H9 (cell line): ENCODE measurements around the gene GSTK1. TPM values are rescaled to one million over a fixed set of nuclear protein-coding genes. Genes with fewer than 3 reads are reported as not detected.

Experiments used
- DNase-seq: peaks from one replicate; pipeline ENCODE4 v3.0.0-alpha.2; 2017
- H2AFZ ChIP-seq: one replicate; pipeline ENCODE4 v1.6.1; 2013; ENCODE audit warnings: mild to moderate bottlenecking, low read length, control low read depth, moderate library complexity
- H2AK5ac ChIP-seq: 2 replicates; pipeline ENCODE4 v1.6.1; 2013; ENCODE audit warnings: low read length, control low read depth, mixed read lengths; ENCODE audit not compliant: insufficient read length
- H2BK120ac ChIP-seq: one replicate; pipeline ENCODE4 v1.6.1; 2013; ENCODE audit warnings: low read depth, mild to moderate bottlenecking, low read length, control low read depth, inconsistent platforms; ENCODE audit not compliant: poor library complexity, severe bottlenecking
- H2BK12ac ChIP-seq: 2 replicates; pipeline ENCODE4 v1.6.1; 2013; ENCODE audit warnings: low read length, control low read depth, mixed read lengths, low read depth; ENCODE audit not compliant: insufficient read length
- H2BK15ac ChIP-seq: 2 replicates; pipeline ENCODE4 v1.6.1; 2013; ENCODE audit warnings: low read depth, low read length, control low read depth
- H2BK20ac ChIP-seq: one replicate; pipeline ENCODE4 v1.6.1; 2013; ENCODE audit warnings: low read depth, mild to moderate bottlenecking, low read length, control low read depth, inconsistent platforms; ENCODE audit not compliant: poor library complexity, severe bottlenecking
- H2BK5ac ChIP-seq: 2 replicates; pipeline ENCODE4 v1.6.1; 2013; ENCODE audit warnings: low read length, control low read depth, mixed read lengths; ENCODE audit not compliant: insufficient read length
- H3K14ac ChIP-seq: 2 replicates; pipeline ENCODE4 v1.6.1; 2013; ENCODE audit warnings: low read length, control low read depth; ENCODE audit not compliant: insufficient read depth
- H3K18ac ChIP-seq: 2 replicates; pipeline ENCODE4 v1.6.1; 2013; ENCODE audit warnings: low read depth, mild to moderate bottlenecking, mixed read lengths, low read length, control low read depth; ENCODE audit not compliant: insufficient read length
- H3K23ac ChIP-seq: 2 replicates; pipeline ENCODE4 v1.6.1; 2013; ENCODE audit warnings: low read length, control low read depth, mixed read lengths, low read depth; ENCODE audit not compliant: insufficient read length
- H3K23me2 ChIP-seq: 2 replicates; pipeline ENCODE4 v1.6.1; 2013; ENCODE audit warnings: low read depth, mild to moderate bottlenecking, mixed read lengths, low read length, control low read depth; ENCODE audit not compliant: insufficient read length, poor library complexity, severe bottlenecking
- H3K27ac ChIP-seq: 2 replicates; pipeline ENCODE4 v1.5.1; 2013; ENCODE audit warnings: low read length, control low read depth, mixed read lengths, low read depth; ENCODE audit not compliant: insufficient read length
- H3K27me3 ChIP-seq: 2 replicates; pipeline ENCODE4 v1.6.1; 2013; ENCODE audit warnings: low read length, control low read depth, inconsistent platforms; ENCODE audit not compliant: insufficient read depth
- H3K4ac ChIP-seq: 2 replicates; pipeline ENCODE4 v1.6.1; 2013; ENCODE audit warnings: low read depth, mild to moderate bottlenecking, control low read depth, inconsistent platforms, low read length, moderate library complexity
- H3K4me1 ChIP-seq: 2 replicates; pipeline ENCODE4 v1.6.1; 2013; ENCODE audit warnings: low read length, control low read depth, inconsistent platforms; ENCODE audit not compliant: insufficient read depth
- H3K4me2 ChIP-seq: 2 replicates; pipeline ENCODE4 v1.6.1; 2013; ENCODE audit warnings: low read length, control low read depth, mixed read lengths; ENCODE audit not compliant: insufficient read length, insufficient read depth
- H3K56ac ChIP-seq: 2 replicates; pipeline ENCODE4 v1.6.1; 2013; ENCODE audit warnings: low read depth, mild to moderate bottlenecking, mixed read lengths, low read length, control low read depth; ENCODE audit not compliant: insufficient read length
- H3K79me1 ChIP-seq: 2 replicates; pipeline ENCODE4 v1.6.1; 2013; ENCODE audit warnings: low read depth, mild to moderate bottlenecking, moderate library complexity, low read length, control low read depth, inconsistent platforms; ENCODE audit not compliant: insufficient read depth, poor library complexity, severe bottlenecking
- H3K79me2 ChIP-seq: 2 replicates; pipeline ENCODE4 v1.6.1; 2013; ENCODE audit warnings: low read length, control low read depth, inconsistent platforms; ENCODE audit not compliant: insufficient read depth
- H3K9ac ChIP-seq: 2 replicates; pipeline ENCODE4 v1.6.1; 2013; ENCODE audit warnings: low read length, control low read depth, mixed read lengths; ENCODE audit not compliant: insufficient read length; ENCODE audit errors: extremely low read depth
- H3K9me3 ChIP-seq: one replicate; pipeline ENCODE4 v1.6.1; 2013; ENCODE audit warnings: low read depth, low read length, inconsistent platforms; ENCODE audit not compliant: control insufficient read depth
- H3T11ph ChIP-seq: one replicate; pipeline ENCODE4 v1.6.1; 2013; ENCODE audit warnings: mild to moderate bottlenecking, low read length, control low read depth, inconsistent platforms
- H4K20me1 ChIP-seq: one replicate; pipeline ENCODE4 v1.6.1; 2013; ENCODE audit not compliant: control insufficient read depth, insufficient read length, insufficient read depth
- H4K5ac ChIP-seq: 2 replicates; pipeline ENCODE4 v1.6.1; 2013; ENCODE audit warnings: low read depth, mild to moderate bottlenecking, mixed read lengths, low read length, control low read depth; ENCODE audit not compliant: insufficient read length
- H4K8ac ChIP-seq: replicated peaks from 2 replicates; pipeline ENCODE4 v1.6.1; 2013; ENCODE audit warnings: low read length, control low read depth, mixed read lengths, low read depth; ENCODE audit not compliant: insufficient read length
- H4K91ac ChIP-seq: 2 replicates; pipeline ENCODE4 v1.6.1; 2013; ENCODE audit warnings: low read depth, mild to moderate bottlenecking, moderate library complexity, mixed read lengths, low read length, control low read depth; ENCODE audit not compliant: insufficient read length
- H3K27ac Mint-ChIP-seq, 3 experiments: 2 replicates in 2 of 3; 3 replicates in 1 of 3; pipeline ENCODE4 v1.8.0; 2020 to 2021; ENCODE audit warnings: mixed read lengths in 3 of 3, mild to moderate bottlenecking in 1 of 3, moderate library complexity in 1 of 3
- H3K27me3 Mint-ChIP-seq: 2 replicates; pipeline ENCODE4 v1.8.0; 2021; ENCODE audit warnings: low read depth, mild to moderate bottlenecking, moderate library complexity, mixed read lengths
- H3K36me3 Mint-ChIP-seq, 3 experiments: 2 replicates in 2 of 3; 3 replicates in 1 of 3; pipeline ENCODE4 v1.8.0; 2020 to 2021; ENCODE audit warnings: low read depth in 3 of 3, mixed read lengths in 3 of 3; ENCODE audit not compliant: insufficient read depth in 1 of 3
- H3K4me1 Mint-ChIP-seq, 2 experiments: 2 replicates each; pipeline ENCODE4 v1.8.0; 2020; ENCODE audit warnings: mixed read lengths in 2 of 2
- H3K4me3 Mint-ChIP-seq, 2 experiments: 2 replicates in 1 of 2; 3 replicates in 1 of 2; pipeline ENCODE4 v1.8.0; 2020 to 2021; ENCODE audit warnings: mild to moderate bottlenecking in 2 of 2, mixed read lengths in 2 of 2, moderate library complexity in 1 of 2
- H3K9me3 Mint-ChIP-seq, 2 experiments: 2 replicates in 1 of 2; 3 replicates in 1 of 2; pipeline ENCODE4 v1.8.0; 2020; ENCODE audit warnings: mild to moderate bottlenecking in 2 of 2, mixed read lengths in 2 of 2, moderate library complexity in 1 of 2
- WGBS: extraction: QIAGEN DNeasy Blood & Tissue Kit; methylation state at CpG from one replicate; pipeline ENCODE4 v1.1.7; 2013; ENCODE audit warnings: missing lambda C conversion rate, low lambda C conversion rate, mixed read lengths; ENCODE audit not compliant: insufficient read length; ENCODE audit errors: extremely low coverage; 5-methylcytosine and 5-hydroxymethylcytosine counted together
- total RNA-seq: library from RNA; stranded (reverse); gene quantifications from 2 replicates; pipeline ENCODE4 v1.2.1, GENCODE V29; 2021
- TF ChIP-seq, protein P1 (sequence below): fragments of 200-600 bp; sonication (generic); conservative IDR thresholded peaks from 3 replicates; pipeline ENCODE4 v1.8.0; 2021; ENCODE audit warnings: antibody characterized with exemption, mild to moderate bottlenecking

GSTK1 gene
- total RNA-seq, 1 experiment from 2014 or later = 36.1 TPM

- H3K14ac ChIP-seq = no peak overlapping the region
- H3K4me2 ChIP-seq = no peak overlapping the region
- Mint-ChIP-seq H3K27ac (no peak overlapping the region), H3K27me3 (peaks cover 12% of the 10 kb centered on the region), H3K4me3 (no peak overlapping the region), H3K4me1 (peaks cover 3 to 7% of the 10 kb centered on the region in 2 experiments; a peak in 3 of 4 replicates), H3K9me3 (no peaks in the 10 kb centered on the region), H3K36me3 (no peaks in the 10 kb centered on the region)
- H2BK120ac ChIP-seq = no peak overlapping the region
- H4K91ac ChIP-seq = no peak overlapping the region
- H2BK15ac ChIP-seq = no peak overlapping the region
- H3K4me1 ChIP-seq = no peaks in the 10 kb centered on the region
- no peak overlapping the region for H2BK12ac ChIP-seq
- no peaks in the 10 kb centered on the region for H3K9me3 ChIP-seq
- H3K9ac ChIP-seq = no peak overlapping the region
- H3K23me2 ChIP-seq = no peaks in the 10 kb centered on the region
- no peak overlapping the region for H3K27ac ChIP-seq
- no peak overlapping the region for H3K23ac ChIP-seq
- DNase-seq = no peak
- no peak overlapping the region for H2AK5ac ChIP-seq
- H3T11ph ChIP-seq = no peak overlapping the region
- no peak overlapping the region for H2BK5ac ChIP-seq
- no peak overlapping the region for H2AFZ ChIP-seq
- no peak overlapping the region for H2BK20ac ChIP-seq
- H3K79me2 ChIP-seq = no peaks in the 10 kb centered on the region
- no peaks in the 10 kb centered on the region for H3K27me3 ChIP-seq
- no peaks in the 10 kb centered on the region for H4K20me1 ChIP-seq
- no CpG with 5 or more reads among the region's 3 CpGs for WGBS
- no peak overlapping the region for H3K18ac ChIP-seq
- no peak overlapping the region for H3K4ac ChIP-seq
- H3K56ac ChIP-seq = no peak overlapping the region
- TF ChIP-seq, protein P1, sequence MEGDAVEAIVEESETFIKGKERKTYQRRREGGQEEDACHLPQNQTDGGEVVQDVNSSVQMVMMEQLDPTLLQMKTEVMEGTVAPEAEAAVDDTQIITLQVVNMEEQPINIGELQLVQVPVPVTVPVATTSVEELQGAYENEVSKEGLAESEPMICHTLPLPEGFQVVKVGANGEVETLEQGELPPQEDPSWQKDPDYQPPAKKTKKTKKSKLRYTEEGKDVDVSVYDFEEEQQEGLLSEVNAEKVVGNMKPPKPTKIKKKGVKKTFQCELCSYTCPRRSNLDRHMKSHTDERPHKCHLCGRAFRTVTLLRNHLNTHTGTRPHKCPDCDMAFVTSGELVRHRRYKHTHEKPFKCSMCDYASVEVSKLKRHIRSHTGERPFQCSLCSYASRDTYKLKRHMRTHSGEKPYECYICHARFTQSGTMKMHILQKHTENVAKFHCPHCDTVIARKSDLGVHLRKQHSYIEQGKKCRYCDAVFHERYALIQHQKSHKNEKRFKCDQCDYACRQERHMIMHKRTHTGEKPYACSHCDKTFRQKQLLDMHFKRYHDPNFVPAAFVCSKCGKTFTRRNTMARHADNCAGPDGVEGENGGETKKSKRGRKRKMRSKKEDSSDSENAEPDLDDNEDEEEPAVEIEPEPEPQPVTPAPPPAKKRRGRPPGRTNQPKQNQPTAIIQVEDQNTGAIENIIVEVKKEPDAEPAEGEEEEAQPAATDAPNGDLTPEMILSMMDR = no peak
- H4K5ac ChIP-seq = no peak overlapping the region
- H4K8ac ChIP-seq = no peak overlapping the region
- no peaks in the 10 kb centered on the region for H3K79me1 ChIP-seq
These were observed 19.6 kb upstream of the GSTK1 start for GRCh38 chr7:143243614-143244013.
